OCI-LY7 (cell line): ENCODE measurements around the gene TP63.

Source experiments
- EZH2phosphoT487 ChIP-seq: fragments of 200-600 bp; sonication (generic); IDR thresholded peaks from 2 replicates; pipeline ENCODE4 v1.6.1; 2018; ENCODE audit warnings: low read depth, borderline replicate concordance, mild to moderate bottlenecking, mixed run types, antibody characterized with exemption, low read length, moderate library complexity, mixed read lengths
- TF ChIP-seq, protein P1 (sequence below): fragments of 200-600 bp; sonication (generic); conservative IDR thresholded peaks from 2 replicates; pipeline ENCODE4 v1.5.1; 2014; ENCODE audit warnings: mild to moderate bottlenecking, antibody characterized with exemption, low read length, moderate library complexity, mixed read lengths

- TF ChIP-seq, protein P1, sequence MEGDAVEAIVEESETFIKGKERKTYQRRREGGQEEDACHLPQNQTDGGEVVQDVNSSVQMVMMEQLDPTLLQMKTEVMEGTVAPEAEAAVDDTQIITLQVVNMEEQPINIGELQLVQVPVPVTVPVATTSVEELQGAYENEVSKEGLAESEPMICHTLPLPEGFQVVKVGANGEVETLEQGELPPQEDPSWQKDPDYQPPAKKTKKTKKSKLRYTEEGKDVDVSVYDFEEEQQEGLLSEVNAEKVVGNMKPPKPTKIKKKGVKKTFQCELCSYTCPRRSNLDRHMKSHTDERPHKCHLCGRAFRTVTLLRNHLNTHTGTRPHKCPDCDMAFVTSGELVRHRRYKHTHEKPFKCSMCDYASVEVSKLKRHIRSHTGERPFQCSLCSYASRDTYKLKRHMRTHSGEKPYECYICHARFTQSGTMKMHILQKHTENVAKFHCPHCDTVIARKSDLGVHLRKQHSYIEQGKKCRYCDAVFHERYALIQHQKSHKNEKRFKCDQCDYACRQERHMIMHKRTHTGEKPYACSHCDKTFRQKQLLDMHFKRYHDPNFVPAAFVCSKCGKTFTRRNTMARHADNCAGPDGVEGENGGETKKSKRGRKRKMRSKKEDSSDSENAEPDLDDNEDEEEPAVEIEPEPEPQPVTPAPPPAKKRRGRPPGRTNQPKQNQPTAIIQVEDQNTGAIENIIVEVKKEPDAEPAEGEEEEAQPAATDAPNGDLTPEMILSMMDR = no peak
- no peak for TF ChIP-seq EZH2phosphoT487
Measured at GRCh38 chr3:189727158-189727557, 96.0 kb downstream of the TP63 start.
